Measurements from ENCODE around the gene NCBP1.

DNA sequence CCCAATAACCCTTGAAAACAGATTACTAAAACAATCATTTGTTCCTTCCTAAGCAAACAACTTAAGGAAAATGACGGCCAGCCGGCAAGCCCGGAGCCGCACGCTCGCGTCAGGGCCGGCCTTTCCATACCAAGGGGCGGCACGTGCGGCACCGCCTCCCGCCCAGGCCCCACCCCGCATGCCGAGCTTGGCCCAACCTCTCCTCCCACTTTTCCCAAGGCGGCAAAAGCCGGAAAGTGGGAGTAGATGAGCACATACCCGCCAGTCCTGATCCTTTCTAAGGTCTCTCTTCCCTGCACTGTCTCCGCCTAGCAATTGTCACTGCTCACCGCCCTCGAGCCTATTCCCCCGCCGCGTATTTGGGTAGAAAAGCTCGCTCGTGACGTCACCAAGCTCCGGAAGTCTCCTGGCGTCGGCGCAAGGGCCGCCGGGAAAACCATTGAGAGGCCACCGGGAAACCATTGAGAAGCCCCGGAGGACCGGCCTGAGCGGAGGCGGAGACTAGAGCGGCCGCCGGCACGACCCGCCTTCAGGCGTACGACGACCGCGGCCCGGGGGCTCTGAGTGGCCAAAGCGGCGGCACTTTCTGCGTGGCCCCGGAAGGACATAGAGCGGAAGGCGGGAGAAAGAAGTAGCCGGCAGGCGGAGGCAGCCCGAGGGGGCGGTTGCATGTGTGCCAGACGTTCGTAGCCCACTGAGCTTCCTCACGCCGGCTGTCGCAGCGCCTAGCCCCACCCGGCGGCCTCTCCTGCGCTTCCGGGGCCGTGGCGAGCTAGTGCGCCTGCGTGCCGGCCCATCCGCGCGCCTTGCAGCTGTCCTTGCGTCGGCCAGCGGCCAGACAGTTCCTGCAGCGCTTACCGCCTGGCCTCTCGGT is at the start of gene NCBP1, which contains the start of gene TSTD2:
- TF ChIP-seq, protein P1, sequence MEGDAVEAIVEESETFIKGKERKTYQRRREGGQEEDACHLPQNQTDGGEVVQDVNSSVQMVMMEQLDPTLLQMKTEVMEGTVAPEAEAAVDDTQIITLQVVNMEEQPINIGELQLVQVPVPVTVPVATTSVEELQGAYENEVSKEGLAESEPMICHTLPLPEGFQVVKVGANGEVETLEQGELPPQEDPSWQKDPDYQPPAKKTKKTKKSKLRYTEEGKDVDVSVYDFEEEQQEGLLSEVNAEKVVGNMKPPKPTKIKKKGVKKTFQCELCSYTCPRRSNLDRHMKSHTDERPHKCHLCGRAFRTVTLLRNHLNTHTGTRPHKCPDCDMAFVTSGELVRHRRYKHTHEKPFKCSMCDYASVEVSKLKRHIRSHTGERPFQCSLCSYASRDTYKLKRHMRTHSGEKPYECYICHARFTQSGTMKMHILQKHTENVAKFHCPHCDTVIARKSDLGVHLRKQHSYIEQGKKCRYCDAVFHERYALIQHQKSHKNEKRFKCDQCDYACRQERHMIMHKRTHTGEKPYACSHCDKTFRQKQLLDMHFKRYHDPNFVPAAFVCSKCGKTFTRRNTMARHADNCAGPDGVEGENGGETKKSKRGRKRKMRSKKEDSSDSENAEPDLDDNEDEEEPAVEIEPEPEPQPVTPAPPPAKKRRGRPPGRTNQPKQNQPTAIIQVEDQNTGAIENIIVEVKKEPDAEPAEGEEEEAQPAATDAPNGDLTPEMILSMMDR (IDR thresholded peaks at IDR 0.05) = no peak
- TF ChIP-seq EZH2 (IDR thresholded peaks at IDR 0.05) = no peak
- TF ChIP-seq EZH2phosphoT487 (IDR thresholded peaks at IDR 0.05) = no peak

Measured in neural progenitor cell (in vitro differentiated cells).